Dorsolateral prefrontal cortex (tissue), 118 donors: ENCODE data around the gene SLC15A2. TPM values are rescaled to one million over a fixed set of nuclear protein-coding genes. Genes with fewer than 3 reads are reported as not detected.

Source experiments
- total RNA-seq, 120 experiments: library from RNA; stranded (reverse); gene quantifications; one replicate each; pipeline versions ENCODE4 v1.2.3 to v1.2.4, GENCODE V29; 2022

SLC15A2 gene
- total RNA-seq, 120 experiments from 2014 or later, result 13.9 to 97.0 (median 37.3) TPM

Other genes starting within 250 kb of the SLC15A2 start
- gene HCLS1, start 233.5 kb upstream of the SLC15A2 start, total RNA-seq, result 10 to 100 TPM in 116 of 120 experiments, 1 to 10 TPM in 4; 5.5 to 70.2 (median 21.0) TPM
- gene GOLGB1, start 144.7 kb upstream of the SLC15A2 start, total RNA-seq, result 100 to 1,000 TPM in 1 of 120 experiments, 10 to 100 TPM in 119; 54.8 to 101 (median 75.7) TPM
- gene IQCB1, start 59.3 kb upstream of the SLC15A2 start, total RNA-seq, result 10 to 100 TPM; 13.0 to 33.0 (median 21.6) TPM
- 10 to 100 TPM in 116 of 120 experiments, 1 to 10 TPM in 4; 8.6 to 27.8 (median 18.3) TPM for gene EAF2, start 59.2 kb upstream of the SLC15A2 start, total RNA-seq
- gene ILDR1, start 127.8 kb downstream of the SLC15A2 start, total RNA-seq, result under 1 TPM in 5 of 120 experiments, not detected in 115; 0.17 to 0.37 (median 0.29) TPM
- gene CD86, start 161.0 kb downstream of the SLC15A2 start, total RNA-seq, result 10 to 100 TPM in 6 of 120 experiments, 1 to 10 TPM in 113, under 1 TPM in 1; 0.95 to 13.5 (median 3.9) TPM